SK-N-SH (cell line): Measurements from ENCODE around the gene FKBP7. TPM values are rescaled to one million over a fixed set of nuclear protein-coding genes. Genes with fewer than 3 reads are reported as not detected.

Source experiments
- CTCF ChIA-PET: fragments of 300-600, 350-600 bp; formaldehyde crosslinking; extraction: SDS; loops from one replicate; lab custom pipeline; 2021; lab: Yijun Ruan, JAX
- POLR2A ChIA-PET: fragments of 350-600 bp; sonication (Branson Sonifier 250); formaldehyde crosslinking; extraction: SDS; loops from one replicate; lab custom pipeline; 2020; ENCODE audit warnings: antibody characterized with exemption, inconsistent platforms; lab: Yijun Ruan, JAX
- DNase-seq: peaks from one replicate; pipeline ENCODE4 v3.0.0; 2012
- H2AFZ ChIP-seq: fragments of 200-600 bp; sonication (generic); 2 replicates; pipeline ENCODE4 v1.8.1; 2016; ENCODE audit warnings: antibody characterized with exemption, mild to moderate bottlenecking, low read depth
- H3F3A ChIP-seq: fragments of 200-600 bp; sonication (generic); replicated peaks from 2 replicates; pipeline ENCODE3; 2016; ENCODE audit warnings: antibody characterized with exemption, mild to moderate bottlenecking; ENCODE audit not compliant: insufficient read depth
- H3K27ac ChIP-seq, 2 experiments: fragments of 200-500 bp in 1 of 2; fragments of 200-600 bp in 1 of 2; sonication (Bioruptor generic) in 1 of 2; sonication (generic), shearing (Covaris generic) in 1 of 2; 2 replicates each; pipeline versions ENCODE4 v1.5.1 to v1.6.1; 2014 to 2016; ENCODE audit warnings: low read depth in 2 of 2, inconsistent platforms in 1 of 2, low read length in 1 of 2, mild to moderate bottlenecking in 1 of 2, mixed read lengths in 1 of 2
- H3K27me3 ChIP-seq: fragments of 200-600 bp; sonication (generic), shearing (Covaris generic); 2 replicates; pipeline ENCODE4 v1.6.1; 2016; ENCODE audit warnings: mixed run types; ENCODE audit not compliant: insufficient read depth
- H3K36me3 ChIP-seq, 2 experiments: fragments of 200-500 bp in 1 of 2; fragments of 200-600 bp in 1 of 2; sonication (Bioruptor generic) in 1 of 2; sonication (generic) in 1 of 2; replicated peaks in 1 of 2; 2 replicates each; pipeline versions ENCODE3 to v1.5.1; 2014 to 2016; ENCODE audit warnings: low read length in 1 of 2, mild to moderate bottlenecking in 1 of 2; ENCODE audit not compliant: insufficient read depth in 2 of 2, control insufficient read depth in 1 of 2
- H3K4me1 ChIP-seq, 2 experiments: fragments of 200-500 bp in 1 of 2; fragments of 200-600 bp in 1 of 2; sonication (Bioruptor generic) in 1 of 2; sonication (generic), shearing (Covaris generic) in 1 of 2; 2 replicates each; pipeline versions ENCODE4 v1.5.1 to v1.6.1; 2014 to 2016; ENCODE audit warnings: low read depth in 1 of 2, low read length in 1 of 2, mixed run types in 1 of 2; ENCODE audit not compliant: insufficient read depth in 2 of 2, control insufficient read depth in 1 of 2
- H3K4me2 ChIP-seq: fragments of 200-600 bp; sonication (generic), shearing (Covaris generic); 2 replicates; pipeline ENCODE4 v1.6.1; 2017; ENCODE audit warnings: mixed run types
- H3K4me3 ChIP-seq, 2 experiments: fragments of 200-500 bp in 1 of 2; fragments of 200-600 bp in 1 of 2; sonication (Bioruptor generic) in 1 of 2; sonication (generic), shearing (Covaris generic) in 1 of 2; 2 replicates each; pipeline versions ENCODE4 v1.5.1 to v1.8.1; 2014 to 2016; ENCODE audit warnings: low read depth in 2 of 2, inconsistent platforms in 1 of 2, low read length in 1 of 2, mild to moderate bottlenecking in 1 of 2, mixed read lengths in 1 of 2, moderate library complexity in 1 of 2
- H3K79me2 ChIP-seq: fragments of 200-600 bp; sonication (generic); 2 replicates; pipeline ENCODE4 v1.8.1; 2017; ENCODE audit warnings: mild to moderate bottlenecking; ENCODE audit not compliant: insufficient read depth
- H3K9ac ChIP-seq: fragments of 200-600 bp; sonication (generic); 2 replicates; pipeline ENCODE4 v1.6.1; 2017; ENCODE audit warnings: mixed run types
- H3K9me2 ChIP-seq: fragments of 200-600 bp; sonication (generic); 2 replicates; pipeline ENCODE4 v1.6.1; 2017; ENCODE audit warnings: mixed run types
- H3K9me3 ChIP-seq: fragments of 200-600 bp; sonication (generic); 2 replicates; pipeline ENCODE4 v1.6.1; 2017; ENCODE audit warnings: mixed run types, mild to moderate bottlenecking, moderate library complexity
- H4K20me1 ChIP-seq: fragments of 200-600 bp; sonication (generic); 2 replicates; pipeline ENCODE4 v1.6.1; 2017; ENCODE audit warnings: mild to moderate bottlenecking, mixed run types; ENCODE audit not compliant: insufficient read depth
- CHD2 ChIP-seq: fragments of 150-350 bp; IDR thresholded peaks from 2 replicates; pipeline ENCODE4 v1.6.1; 2018; ENCODE audit warnings: low read length; ENCODE audit not compliant: partially characterized antibody
- ELF1 ChIP-seq: IDR thresholded peaks from 2 replicates; pipeline ENCODE4 v1.4.0; 2012
- FOXM1 ChIP-seq: IDR thresholded peaks from 2 replicates; pipeline ENCODE4 v1.4.0; 2012; ENCODE audit warnings: low read depth, mild to moderate bottlenecking
- MXI1 ChIP-seq: IDR thresholded peaks from 2 replicates; pipeline ENCODE4 v1.6.1; 2012; ENCODE audit warnings: mild to moderate bottlenecking, low read depth, low read length, improper control_type of control experiment
- NFIC ChIP-seq: IDR thresholded peaks from 2 replicates; pipeline ENCODE4 v1.4.0; 2012; ENCODE audit warnings: borderline replicate concordance
- NRF1 ChIP-seq: IDR thresholded peaks from 2 replicates; pipeline ENCODE4 v1.6.1; 2012; ENCODE audit warnings: low read depth, mild to moderate bottlenecking, low read length
- RCOR1 ChIP-seq: fragments of 150-350 bp; IDR thresholded peaks from 2 replicates; pipeline ENCODE4 v1.6.1; 2017; ENCODE audit warnings: antibody characterized with exemption, low read length
- RXRA ChIP-seq: IDR thresholded peaks from 2 replicates; pipeline ENCODE4 v1.4.0; 2012; ENCODE audit warnings: low read depth, mild to moderate bottlenecking, borderline replicate concordance
- TEAD4 ChIP-seq: IDR thresholded peaks from 2 replicates; pipeline ENCODE4 v1.4.0; 2012; ENCODE audit warnings: mild to moderate bottlenecking, borderline replicate concordance; ENCODE audit not compliant: insufficient read depth
- WGBS: methylation state at CpG from one replicate; pipeline ENCODE4 v1.1.6; 2017; ENCODE audit warnings: low lambda C conversion rate; 5-methylcytosine and 5-hydroxymethylcytosine counted together
- polyA plus RNA-seq, 3 experiments: library from polyadenylated mRNA; depleted of rRNA; stranded (reverse); fragments of >200 nt; gene quantifications; 2 replicates each; pipeline ENCODE4 v1.2.3, GENCODE V29; 2012
- TF ChIP-seq, protein P1 (sequence below): IDR thresholded peaks from 2 replicates; pipeline ENCODE4 v1.4.0; 2012; ENCODE audit warnings: low read depth
- TF ChIP-seq, protein P2 (sequence below): IDR thresholded peaks from 2 replicates; pipeline ENCODE4; 2012
- TF ChIP-seq, protein P3 (sequence below): IDR thresholded peaks from 2 replicates; pipeline ENCODE4 v1.6.1; 2012; ENCODE audit warnings: mild to moderate bottlenecking, low read depth, low read length, moderate library complexity

The FKBP7 gene
- polyA plus RNA-seq, 1 of the 3 experiments (the other 2 are of a cell fraction) = 35.6 TPM

DNA sequence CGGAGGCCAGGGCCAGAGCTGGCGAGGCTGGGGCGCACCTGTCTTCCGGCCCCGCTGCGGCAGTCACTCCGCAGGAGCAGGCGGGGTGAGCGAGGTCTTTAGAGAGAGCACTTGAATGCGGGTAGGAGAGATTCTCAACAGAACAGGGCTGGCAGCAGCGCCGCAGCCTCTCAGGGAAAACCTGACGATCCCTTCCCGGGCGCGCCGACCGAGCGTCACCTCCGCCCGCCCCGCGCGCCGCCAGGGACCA lies 28.0 kb downstream of the FKBP7 start:
- ChIA-PET CTCF (interaction anchor here (1.0 to 4.0 kb wide), 2 partner anchors 29 to 36 kb away, joined by 3 to 22 read pairs; no protein-coding TSS in a partner anchor), POLR2A (interaction anchor here (0.9 to 1.8 kb wide), 8 partner anchors 9 to 73 kb away, joined by 3 to 22 read pairs (median 8); no protein-coding TSS in a partner anchor)
- Histone ChIP-seq H3K9me3 (no peaks in the 10 kb centered on the region), H3F3A (peaks cover 4% of the 10 kb centered on the region), H3K4me1 (peaks cover 0 to 22% of the 10 kb centered on the region in 2 experiments; a peak in 2 of 4 replicates), H2AFZ (peak overlapping the region; percentile 64), H3K27me3 (no peaks in the 10 kb centered on the region), H3K36me3 (peaks cover 18 to 27% of the 10 kb centered on the region in 2 experiments), H3K9ac (peak overlapping the region; percentile 96), H3K27ac (peak overlapping the region; percentile 91 to 98; a peak in 3 of 4 replicates), H3K4me2 (peak overlapping the region; percentile 99), H3K4me3 (peak overlapping the region; percentile 97 to 100), H3K79me2 (peaks cover 48% of the 10 kb centered on the region), H3K9me2 (no peaks in the 10 kb centered on the region), H4K20me1 (peaks cover 21% of the 10 kb centered on the region)
- 0% methylated on average over 1 of the region's 25 CpGs for WGBS
- no peak for TF ChIP-seq RCOR1
- TF ChIP-seq TEAD4 = no peak
- TF ChIP-seq, protein P1, sequence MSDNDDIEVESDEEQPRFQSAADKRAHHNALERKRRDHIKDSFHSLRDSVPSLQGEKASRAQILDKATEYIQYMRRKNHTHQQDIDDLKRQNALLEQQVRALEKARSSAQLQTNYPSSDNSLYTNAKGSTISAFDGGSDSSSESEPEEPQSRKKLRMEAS = no peak
- no peak for TF ChIP-seq NFIC
- no peak for TF ChIP-seq RXRA
- TF ChIP-seq ELF1 = no peak
- no peak for TF ChIP-seq NRF1
- no peak for TF ChIP-seq FOXM1
- TF ChIP-seq, protein P2, sequence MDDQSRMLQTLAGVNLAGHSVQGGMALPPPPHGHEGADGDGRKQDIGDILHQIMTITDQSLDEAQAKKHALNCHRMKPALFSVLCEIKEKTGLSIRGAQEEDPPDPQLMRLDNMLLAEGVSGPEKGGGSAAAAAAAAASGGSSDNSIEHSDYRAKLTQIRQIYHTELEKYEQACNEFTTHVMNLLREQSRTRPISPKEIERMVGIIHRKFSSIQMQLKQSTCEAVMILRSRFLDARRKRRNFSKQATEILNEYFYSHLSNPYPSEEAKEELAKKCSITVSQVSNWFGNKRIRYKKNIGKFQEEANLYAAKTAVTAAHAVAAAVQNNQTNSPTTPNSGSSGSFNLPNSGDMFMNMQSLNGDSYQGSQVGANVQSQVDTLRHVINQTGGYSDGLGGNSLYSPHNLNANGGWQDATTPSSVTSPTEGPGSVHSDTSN = no peak
- TF ChIP-seq CHD2 = no peak
- TF ChIP-seq, protein P3, sequence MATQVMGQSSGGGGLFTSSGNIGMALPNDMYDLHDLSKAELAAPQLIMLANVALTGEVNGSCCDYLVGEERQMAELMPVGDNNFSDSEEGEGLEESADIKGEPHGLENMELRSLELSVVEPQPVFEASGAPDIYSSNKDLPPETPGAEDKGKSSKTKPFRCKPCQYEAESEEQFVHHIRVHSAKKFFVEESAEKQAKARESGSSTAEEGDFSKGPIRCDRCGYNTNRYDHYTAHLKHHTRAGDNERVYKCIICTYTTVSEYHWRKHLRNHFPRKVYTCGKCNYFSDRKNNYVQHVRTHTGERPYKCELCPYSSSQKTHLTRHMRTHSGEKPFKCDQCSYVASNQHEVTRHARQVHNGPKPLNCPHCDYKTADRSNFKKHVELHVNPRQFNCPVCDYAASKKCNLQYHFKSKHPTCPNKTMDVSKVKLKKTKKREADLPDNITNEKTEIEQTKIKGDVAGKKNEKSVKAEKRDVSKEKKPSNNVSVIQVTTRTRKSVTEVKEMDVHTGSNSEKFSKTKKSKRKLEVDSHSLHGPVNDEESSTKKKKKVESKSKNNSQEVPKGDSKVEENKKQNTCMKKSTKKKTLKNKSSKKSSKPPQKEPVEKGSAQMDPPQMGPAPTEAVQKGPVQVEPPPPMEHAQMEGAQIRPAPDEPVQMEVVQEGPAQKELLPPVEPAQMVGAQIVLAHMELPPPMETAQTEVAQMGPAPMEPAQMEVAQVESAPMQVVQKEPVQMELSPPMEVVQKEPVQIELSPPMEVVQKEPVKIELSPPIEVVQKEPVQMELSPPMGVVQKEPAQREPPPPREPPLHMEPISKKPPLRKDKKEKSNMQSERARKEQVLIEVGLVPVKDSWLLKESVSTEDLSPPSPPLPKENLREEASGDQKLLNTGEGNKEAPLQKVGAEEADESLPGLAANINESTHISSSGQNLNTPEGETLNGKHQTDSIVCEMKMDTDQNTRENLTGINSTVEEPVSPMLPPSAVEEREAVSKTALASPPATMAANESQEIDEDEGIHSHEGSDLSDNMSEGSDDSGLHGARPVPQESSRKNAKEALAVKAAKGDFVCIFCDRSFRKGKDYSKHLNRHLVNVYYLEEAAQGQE = no peak
- TF ChIP-seq MXI1 = no peak
- DNase-seq = no peak
